Ovary (tissue), 3 donors: ENCODE data around the gene ART3.

Source experiments
- CTCF ChIP-seq, 3 donors: fragments of 450-650 bp in 2 of 3; fragments of 200-600 bp in 1 of 3; IDR thresholded peaks; one replicate each; pipeline versions ENCODE4 v1.5.1 to v1.8.0; 2016 to 2022; ENCODE audit warnings: antibody characterized with exemption in 3 of 3, mild to moderate bottlenecking in 1 of 3
- EP300 ChIP-seq: sonication (generic); formaldehyde crosslinking; IDR thresholded peaks from one replicate; pipeline ENCODE4 v1.6.1; 2017; ENCODE audit warnings: antibody characterized with exemption
- POLR2A ChIP-seq: fragments of 450-650 bp; IDR thresholded peaks from one replicate; pipeline ENCODE4 v1.6.1; 2017; ENCODE audit warnings: antibody characterized with exemption, mild to moderate bottlenecking, moderate library complexity
- donor health status: DM: no; HTN: no; CAD: no.

- TF ChIP-seq CTCF (IDR thresholded peaks at IDR 0.05) (no peak), EP300 (no peak), POLR2A (no peak)
Measured at GRCh38 chr4:76061421-76061820, 13.1 kb upstream of the ART3 start.
